Medulla oblongata (tissue), 1 donor: ENCODE measurements around the gene PLSCR1.
"Not testable (repeated sequence)": the region's sequence is repeated elsewhere in the genome, so short reads cannot be mapped to it uniquely, and the experiment has no call there.

Experiments used
- DNase-seq: peaks from one replicate; pipeline ENCODE4 v3.0.0-alpha.2; 2015; ENCODE audit errors: extremely low spot score

PLSCR1 gene

GRCh38 chr3:146550070-146550615, 5.7 kb upstream of the PLSCR1 start:
- no peak for DNase-seq

- DNase-seq: no peak
Observed at GRCh38 chr3:146547235-146547835, 2.9 kb upstream of the PLSCR1 start.

GRCh38 chr3:146546366-146546965, 2.1 kb upstream of the PLSCR1 start:
- no peak for DNase-seq

- DNase-seq: no peak
Observed at GRCh38 chr3:146544929-146545528, 622 bp upstream of the PLSCR1 start.

- no peak for DNase-seq
Observed at GRCh38 chr3:146543461-146544001, 876 bp downstream of the PLSCR1 start.

- no peak for DNase-seq
Observed at GRCh38 chr3:146542978-146543377, 1.4 kb downstream of the PLSCR1 start.

GRCh38 chr3:146542179-146542578, 2.2 kb downstream of the PLSCR1 start:
- DNase-seq: no peak

GRCh38 chr3:146540978-146541377, 3.4 kb downstream of the PLSCR1 start:
- DNase-seq: no peak

GRCh38 chr3:146540236-146540635, 4.2 kb downstream of the PLSCR1 start:
- no peak for DNase-seq

- no peak for DNase-seq
Observed at GRCh38 chr3:146539315-146539714, 5.1 kb downstream of the PLSCR1 start.

GRCh38 chr3:146537603-146538002, 6.8 kb downstream of the PLSCR1 start:
- DNase-seq: no peak

GRCh38 chr3:146536681-146537080, 7.7 kb downstream of the PLSCR1 start:
- DNase-seq: peak; percentile 43

- DNase-seq: no peak
Observed at GRCh38 chr3:146532406-146532805, 12.0 kb downstream of the PLSCR1 start.

GRCh38 chr3:146530609-146531008, 13.8 kb downstream of the PLSCR1 start:
- no peak for DNase-seq

GRCh38 chr3:146529021-146529420, 15.4 kb downstream of the PLSCR1 start:
- no peak for DNase-seq

GRCh38 chr3:146524961-146525360, 19.4 kb downstream of the PLSCR1 start:
- DNase-seq: no peak

GRCh38 chr3:146523531-146523930, 20.9 kb downstream of the PLSCR1 start:
- no peak for DNase-seq

- DNase-seq: not testable (repeated sequence)
Observed at GRCh38 chr3:146522174-146523158, 21.9 kb downstream of the PLSCR1 start.

- DNase-seq: no peak
Observed at GRCh38 chr3:146521394-146521793, 23.0 kb downstream of the PLSCR1 start.

- no peak for DNase-seq
Observed at GRCh38 chr3:146519810-146520209, 24.6 kb downstream of the PLSCR1 start.

GRCh38 chr3:146517684-146518435, 26.5 kb downstream of the PLSCR1 start:
- DNase-seq: no peak
